Esophagus muscularis mucosa (tissue), 3 donors: ENCODE measurements around the gene MYH15.

Experiments used
- POLR2A ChIP-seq: fragments of 450-650 bp; IDR thresholded peaks from one replicate; pipeline ENCODE4 v1.6.1; 2017; ENCODE audit warnings: antibody characterized with exemption, moderate library complexity, mild to moderate bottlenecking, low read depth
- POLR2AphosphoS5 ChIP-seq, 2 donors: sonication (generic); formaldehyde crosslinking; IDR thresholded peaks; one replicate each; pipeline ENCODE4 v1.6.1; 2017; ENCODE audit warnings: antibody characterized with exemption in 2 of 2
- TF ChIP-seq, protein P1 (sequence below), 3 experiments: fragments of 200-600 bp in 2 of 3; fragments of 450-650 bp in 1 of 3; sonication (generic) in 2 of 3; IDR thresholded peaks; one replicate each; pipeline ENCODE4 v1.5.1; 2017 to 2019; ENCODE audit warnings: antibody characterized with exemption in 3 of 3, mild to moderate bottlenecking in 2 of 3, moderate library complexity in 1 of 3

DNA sequence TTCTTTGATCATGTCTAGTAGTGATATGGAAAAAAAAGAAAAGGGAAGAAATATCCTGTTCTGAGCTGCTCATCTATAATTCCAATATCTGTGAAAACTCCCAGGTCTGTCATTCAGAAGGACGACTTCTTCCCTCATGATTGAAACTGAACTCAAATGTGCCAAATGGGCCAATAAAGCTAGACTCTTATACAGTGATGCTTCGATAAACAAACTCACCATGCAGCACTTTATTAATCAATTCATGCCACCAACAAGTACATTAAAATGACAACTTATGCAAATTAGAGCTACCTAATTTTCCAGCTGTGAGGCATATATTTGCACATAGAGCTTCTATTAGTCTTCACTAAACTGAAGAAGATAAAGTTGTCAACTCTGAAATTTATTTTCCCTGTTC lies 15.6 kb upstream of the MYH15 start:
- TF ChIP-seq, protein P1, sequence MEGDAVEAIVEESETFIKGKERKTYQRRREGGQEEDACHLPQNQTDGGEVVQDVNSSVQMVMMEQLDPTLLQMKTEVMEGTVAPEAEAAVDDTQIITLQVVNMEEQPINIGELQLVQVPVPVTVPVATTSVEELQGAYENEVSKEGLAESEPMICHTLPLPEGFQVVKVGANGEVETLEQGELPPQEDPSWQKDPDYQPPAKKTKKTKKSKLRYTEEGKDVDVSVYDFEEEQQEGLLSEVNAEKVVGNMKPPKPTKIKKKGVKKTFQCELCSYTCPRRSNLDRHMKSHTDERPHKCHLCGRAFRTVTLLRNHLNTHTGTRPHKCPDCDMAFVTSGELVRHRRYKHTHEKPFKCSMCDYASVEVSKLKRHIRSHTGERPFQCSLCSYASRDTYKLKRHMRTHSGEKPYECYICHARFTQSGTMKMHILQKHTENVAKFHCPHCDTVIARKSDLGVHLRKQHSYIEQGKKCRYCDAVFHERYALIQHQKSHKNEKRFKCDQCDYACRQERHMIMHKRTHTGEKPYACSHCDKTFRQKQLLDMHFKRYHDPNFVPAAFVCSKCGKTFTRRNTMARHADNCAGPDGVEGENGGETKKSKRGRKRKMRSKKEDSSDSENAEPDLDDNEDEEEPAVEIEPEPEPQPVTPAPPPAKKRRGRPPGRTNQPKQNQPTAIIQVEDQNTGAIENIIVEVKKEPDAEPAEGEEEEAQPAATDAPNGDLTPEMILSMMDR (IDR thresholded peaks at IDR 0.05): no peak
- no peak for TF ChIP-seq POLR2A
- TF ChIP-seq POLR2AphosphoS5 (IDR thresholded peaks at IDR 0.05): no peak
